ENCODE measurements around the gene LRMDA. TPM values are rescaled to one million over a fixed set of nuclear protein-coding genes. Genes with fewer than 3 reads are reported as not detected.

LRMDA gene
- total and polyA plus RNA-seq, 2 of the 4 experiments (the other 2 are of a cell fraction): 0.07 TPM; not detected in 1

DNA sequence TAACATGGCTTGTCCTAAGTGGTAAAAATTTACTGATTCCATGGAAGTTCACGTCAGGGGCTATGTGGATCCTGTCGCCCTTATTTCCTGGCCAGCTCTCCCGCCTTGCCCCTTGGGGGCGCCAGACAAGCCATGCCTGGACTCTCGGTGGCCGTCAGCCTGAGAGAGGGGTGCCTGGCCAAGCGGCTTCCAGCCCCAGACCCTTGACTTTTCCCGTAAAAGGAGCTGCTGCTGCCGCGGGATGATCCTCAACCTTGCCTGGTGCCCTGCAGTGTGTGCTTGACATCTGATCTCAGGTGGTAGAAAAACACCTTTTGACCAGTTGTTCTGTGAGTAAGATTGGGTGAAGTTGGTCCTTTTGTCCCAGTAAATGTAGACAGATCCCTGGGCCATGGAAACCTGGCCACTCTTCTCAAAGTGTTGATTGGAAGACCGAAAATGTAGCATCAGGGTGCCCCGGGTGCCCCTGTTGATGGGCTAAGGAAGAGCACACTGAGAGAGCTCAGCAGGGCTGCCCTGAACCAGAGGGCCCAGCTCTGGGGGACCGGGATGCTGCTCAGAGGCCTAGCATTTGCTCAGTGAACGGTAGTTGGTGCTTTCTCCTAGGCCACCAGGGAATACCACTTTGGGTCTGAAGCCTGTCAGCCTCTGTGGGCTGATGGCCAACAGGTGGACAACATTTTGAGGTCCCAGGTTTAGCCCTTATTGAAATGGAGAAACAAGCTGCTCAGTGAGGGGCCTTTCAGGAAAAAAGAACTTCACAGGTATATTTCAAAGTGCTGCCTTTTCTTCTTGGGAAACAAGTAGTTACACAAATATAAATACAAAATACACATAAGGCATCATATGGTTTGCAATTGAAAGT is 162.5 kb downstream of the LRMDA start (continued):
- TF ChIP-seq CHD1 (IDR thresholded peaks at IDR 0.05; ENCODE audit: low read depth, low read length): no peak

GRCh38 chr10:75596930-75597620 is 165.7 kb downstream of the LRMDA start:
- Histone ChIP-seq H3K9ac (ENCODE audit: low read depth, low read length) (no peak overlapping the region), H3K14ac (replicated peaks; ENCODE audit: low read depth, low read length) (no peak overlapping the region), H2AFZ (replicated peaks; ENCODE audit: low read length, poor library complexity) (no peak overlapping the region), H3K9me3 (ENCODE audit: control insufficient read depth, insufficient read depth, low read length) (no peaks in the 10 kb centered on the region), H2BK20ac (ENCODE audit: low read depth, low read length) (no peak overlapping the region), H2AK5ac (ENCODE audit: low read depth, low read length) (no peak overlapping the region), H3K4ac (ENCODE audit: low read depth, low read length) (no peak overlapping the region), H3K56ac (ENCODE audit: extremely low read depth, insufficient read depth, low read length) (no peak overlapping the region), H3K23ac (ENCODE audit: low read depth, low read length) (no peak overlapping the region), H3K18ac (ENCODE audit: low read depth, low read length) (no peak overlapping the region), H3K27me3 (ENCODE audit: control insufficient read depth, insufficient read depth, low read length) (no peaks in the 10 kb centered on the region; the same call in none of the 2 replicates), H4K20me1 (ENCODE audit: insufficient read depth, low read length) (no peaks in the 10 kb centered on the region), H3K9me1 (ENCODE audit: insufficient read depth, low read length) (no peaks in the 10 kb centered on the region), H3K79me1 (ENCODE audit: low read depth in 1 of 2, low read length in 2 of 2) (no peaks in the 10 kb centered on the region), H2BK15ac (ENCODE audit: low read depth, low read length) (no peak overlapping the region), H4K8ac (ENCODE audit: low read depth in 2 of 2, low read length in 2 of 2) (no peak overlapping the region), H3K4me3 (ENCODE audit: insufficient read depth, low read depth, low read length) (no peak overlapping the region), H4K5ac (ENCODE audit: low read depth, low read length) (no peak overlapping the region), H3K4me1 (ENCODE audit: control insufficient read depth, insufficient read depth, low read length) (no peaks in the 10 kb centered on the region), H2BK5ac (ENCODE audit: low read depth, low read length, poor library complexity, severe bottlenecking) (no peak overlapping the region), H3K27ac (ENCODE audit: insufficient read depth, low read length) (no peak overlapping the region), H3K4me2 (ENCODE audit: low read depth, low read length) (no peak overlapping the region), H2BK120ac (ENCODE audit: low read depth, low read length) (no peak overlapping the region), H2AK9ac (replicated peaks; ENCODE audit: low read depth, low read length, poor library complexity) (no peak overlapping the region), H3K36me3 (ENCODE audit: control insufficient read depth, insufficient read depth, low read length) (no peaks in the 10 kb centered on the region), H4K91ac (ENCODE audit: insufficient read depth, low read depth, low read length) (no peak overlapping the region)
- no peak for DNase-seq
- POLR2A ChIA-PET (ENCODE audit: unreplicated experiment): no interaction called here
- BruUV-seq (replicated peaks): no TSS peak
- dilution Hi-C loops (cut with HindIII; ENCODE audit: low sequenced_read_pairs, unreplicated experiment) (no loop called here), intact Hi-C loops (cut with micrococcal nuclease) (no loop called here), in situ Hi-C loops (cut with MboI; ENCODE audit: low sequenced_read_pairs) (no loop called here)
- no peak for TF ChIP-seq RAD21 (IDR thresholded peaks at IDR 0.05; ENCODE audit: low read length)
- no peak for ATAC-seq (ENCODE audit: low read depth)
- CTCF ChIA-PET: no interaction called here
- no CpG with 5 or more reads among the region's 6 CpGs for WGBS, 2 experiments (ENCODE audit: extremely low coverage in 2 of 2, insufficient read length in 1 of 2)

All from IMR-90 (cell line).